Measurements from ENCODE around the gene FAM13A.

DNA sequence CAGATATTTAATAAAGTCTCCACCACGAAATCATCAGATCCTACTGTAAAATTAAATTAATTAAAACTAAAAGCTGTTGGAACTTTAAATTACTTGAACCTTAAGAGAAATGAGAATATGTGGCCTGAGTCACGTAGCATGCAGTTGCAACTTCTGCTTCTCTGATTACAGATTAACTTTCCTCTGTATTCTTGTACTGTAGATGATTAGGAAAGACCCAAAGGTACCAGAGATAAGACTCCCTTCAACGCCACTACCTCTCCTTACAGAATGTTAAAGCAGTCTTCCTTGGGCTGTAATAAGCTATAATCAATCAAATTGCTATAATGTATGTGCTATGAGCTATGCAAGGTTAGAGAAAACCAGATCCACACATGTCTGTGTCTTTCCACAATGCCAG lies 47.9 kb downstream of the FAM13A start:
- TF ChIP-seq EZH2 (IDR thresholded peaks at IDR 0.05), result no peak
- no peak for TF ChIP-seq EZH2phosphoT487 (IDR thresholded peaks at IDR 0.05)
- TF ChIP-seq, protein P1, sequence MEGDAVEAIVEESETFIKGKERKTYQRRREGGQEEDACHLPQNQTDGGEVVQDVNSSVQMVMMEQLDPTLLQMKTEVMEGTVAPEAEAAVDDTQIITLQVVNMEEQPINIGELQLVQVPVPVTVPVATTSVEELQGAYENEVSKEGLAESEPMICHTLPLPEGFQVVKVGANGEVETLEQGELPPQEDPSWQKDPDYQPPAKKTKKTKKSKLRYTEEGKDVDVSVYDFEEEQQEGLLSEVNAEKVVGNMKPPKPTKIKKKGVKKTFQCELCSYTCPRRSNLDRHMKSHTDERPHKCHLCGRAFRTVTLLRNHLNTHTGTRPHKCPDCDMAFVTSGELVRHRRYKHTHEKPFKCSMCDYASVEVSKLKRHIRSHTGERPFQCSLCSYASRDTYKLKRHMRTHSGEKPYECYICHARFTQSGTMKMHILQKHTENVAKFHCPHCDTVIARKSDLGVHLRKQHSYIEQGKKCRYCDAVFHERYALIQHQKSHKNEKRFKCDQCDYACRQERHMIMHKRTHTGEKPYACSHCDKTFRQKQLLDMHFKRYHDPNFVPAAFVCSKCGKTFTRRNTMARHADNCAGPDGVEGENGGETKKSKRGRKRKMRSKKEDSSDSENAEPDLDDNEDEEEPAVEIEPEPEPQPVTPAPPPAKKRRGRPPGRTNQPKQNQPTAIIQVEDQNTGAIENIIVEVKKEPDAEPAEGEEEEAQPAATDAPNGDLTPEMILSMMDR (IDR thresholded peaks at IDR 0.05), result no peak

All from neural progenitor cell (in vitro differentiated cells).